ELF-1 (cell line): ENCODE data around the gene BTBD9.
A peak's percentile ranks its signal among the peaks of the same experiment; 100 is the strongest.

Source experiments
- DNase-seq: peaks from one replicate; pipeline ENCODE4 v3.0.0-alpha.2; 2016; ENCODE audit warnings: low read depth, low spot score

BTBD9 gene

DNA sequence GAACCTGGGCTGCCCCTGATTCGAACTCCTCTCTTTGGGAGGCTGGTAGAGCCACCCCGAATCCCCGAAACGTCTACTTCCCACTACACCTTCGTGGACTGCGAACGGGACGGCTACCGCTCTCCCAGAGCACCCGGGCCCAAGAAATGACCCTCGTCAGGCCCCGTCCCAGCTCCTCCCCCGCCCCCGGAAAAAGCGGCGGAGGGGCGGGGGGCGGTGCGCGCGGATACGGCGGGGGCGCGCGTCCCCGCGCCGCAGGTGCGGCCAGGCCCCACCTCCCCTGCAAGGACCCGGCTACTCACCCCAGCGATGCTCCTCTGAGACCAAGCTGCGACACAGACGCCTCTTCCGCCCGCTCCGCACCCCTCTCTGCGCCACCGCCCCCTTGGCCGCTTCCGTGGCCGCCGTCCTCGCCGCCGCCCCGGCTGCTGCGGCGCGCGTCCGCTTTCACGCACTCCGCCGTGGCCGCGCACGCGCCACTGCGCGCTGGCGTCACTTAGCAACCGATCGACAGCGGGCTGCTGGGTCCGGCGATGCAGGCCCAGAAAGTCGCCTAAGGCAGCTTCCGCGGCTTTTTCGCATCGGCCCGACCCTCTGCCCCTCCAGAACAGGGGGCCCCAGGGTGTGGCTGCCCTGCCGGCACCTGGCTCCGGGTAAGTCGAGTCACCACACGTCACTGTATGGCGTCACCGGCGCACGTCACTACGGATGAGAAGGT, at the start of gene BTBD9:
Gene BTBD9, minus strand, starts transcription at position 432 of the 718 bp plus-strand sequence.
- DNase-seq = peak; percentile 89

DNA sequence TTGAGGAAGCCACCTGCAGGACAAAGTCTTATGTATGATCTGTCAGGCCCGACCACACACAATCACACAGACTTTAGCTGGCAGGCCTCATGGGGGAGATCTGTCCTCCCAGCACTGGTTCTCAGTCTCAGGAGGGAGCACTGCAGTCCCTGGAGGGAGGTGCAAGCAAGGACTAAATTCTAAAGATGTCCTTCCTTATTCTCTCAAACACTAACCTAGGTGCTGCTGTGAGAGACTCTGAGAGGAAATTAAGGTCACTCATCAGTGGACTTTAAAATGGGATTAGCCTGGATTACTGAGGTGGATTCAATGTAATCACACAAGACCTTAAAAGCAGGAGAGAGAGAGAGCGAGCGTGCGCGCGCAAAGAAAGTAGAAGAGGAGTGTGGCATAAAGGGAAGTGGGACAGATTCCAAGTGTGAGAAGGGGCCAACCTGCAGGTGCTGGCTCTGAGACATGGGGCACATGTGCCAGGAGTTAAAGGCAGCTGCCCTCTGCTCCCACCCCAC, 48.9 kb upstream of the BTBD9 start:
- DNase-seq = no peak

DNA sequence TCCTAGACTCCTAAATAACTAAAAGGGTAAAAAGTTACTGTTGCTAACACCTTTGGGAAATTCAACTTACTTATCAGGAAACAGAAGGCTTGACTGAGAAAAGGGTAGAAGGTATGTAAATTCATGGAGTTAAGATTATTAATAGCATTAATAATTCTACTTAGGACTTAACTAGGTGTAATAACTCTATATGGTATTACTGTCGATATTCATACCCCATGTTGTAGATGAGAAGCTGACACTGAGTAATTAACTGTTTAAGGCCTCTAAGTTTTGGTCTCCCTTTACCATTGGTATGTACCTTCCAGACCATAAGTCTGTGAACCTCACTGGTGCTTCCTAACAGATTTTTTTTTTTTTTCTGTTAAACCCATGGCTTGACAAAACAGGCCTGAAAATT, 47.8 kb upstream of the BTBD9 start:
- no peak for DNase-seq

DNA sequence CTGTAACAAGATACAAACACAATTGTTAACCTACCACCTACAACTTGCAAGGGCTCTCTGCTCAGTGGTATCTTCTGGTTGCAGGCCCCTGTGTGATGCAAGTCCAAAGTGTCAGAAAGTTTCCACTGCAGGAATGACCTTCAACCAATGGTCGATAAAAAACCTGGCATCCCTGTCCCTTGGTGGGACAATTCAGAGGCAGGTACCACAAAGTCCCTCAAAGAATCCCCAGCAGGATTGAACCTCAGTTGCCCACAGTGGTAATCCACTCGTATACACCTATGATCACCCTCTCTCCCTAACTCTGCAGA, 47.3 kb upstream of the BTBD9 start:
- DNase-seq = no peak

DNA sequence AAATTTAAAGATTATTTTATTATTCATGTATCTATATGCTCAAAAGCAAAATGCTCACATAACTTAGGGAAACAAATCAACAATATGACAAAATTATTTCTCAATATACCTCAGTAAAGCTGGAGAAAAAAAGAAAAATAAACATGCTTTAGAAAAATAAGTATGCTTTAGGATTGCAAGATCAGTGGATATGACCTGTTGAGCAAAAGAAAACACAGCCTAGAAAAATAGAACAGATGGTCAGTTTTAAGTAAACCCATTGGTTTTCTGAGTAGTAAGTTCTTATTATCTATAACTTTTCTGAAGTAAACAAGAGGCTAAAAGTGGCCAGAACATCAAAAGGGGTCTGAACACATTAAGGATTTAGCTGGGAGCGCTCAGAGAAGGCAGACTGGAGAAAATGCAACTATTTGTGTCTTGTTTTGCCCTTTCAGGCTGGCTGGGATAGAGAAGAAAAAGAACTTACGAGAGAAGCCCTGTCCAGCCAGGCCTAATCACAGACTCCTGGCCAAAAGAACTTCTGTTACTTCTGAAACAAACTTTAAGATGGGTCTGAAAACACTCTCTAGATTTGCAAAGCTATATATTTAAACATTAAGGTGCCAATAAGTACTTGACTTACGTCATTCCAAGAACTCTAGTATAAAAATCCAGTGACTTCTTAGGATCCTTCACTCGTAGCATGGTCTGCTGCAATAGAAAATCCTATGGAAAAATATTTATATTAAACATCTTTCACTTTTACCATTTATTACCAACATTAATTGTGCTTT, 46.7 kb upstream of the BTBD9 start:
- no peak for DNase-seq

DNA sequence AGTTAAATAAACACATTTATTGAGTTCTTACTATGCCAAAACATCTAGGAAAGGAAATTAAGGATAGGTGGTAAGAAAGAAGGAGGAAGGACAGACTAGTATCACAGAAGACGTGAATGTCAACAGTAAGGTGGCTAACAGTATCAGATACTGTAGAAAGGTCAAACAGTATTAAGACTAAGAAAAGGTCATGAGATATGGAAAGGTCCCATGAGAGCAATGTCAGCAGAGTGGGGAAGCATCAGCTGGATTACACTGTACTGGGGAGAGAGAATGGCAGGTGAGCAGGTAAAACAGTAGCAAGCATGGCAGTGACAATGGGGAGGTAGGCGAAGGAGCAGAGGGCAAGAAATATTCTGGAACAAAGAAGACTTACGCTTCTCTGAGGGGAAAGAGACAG, 45.2 kb upstream of the BTBD9 start:
- no peak for DNase-seq

DNA sequence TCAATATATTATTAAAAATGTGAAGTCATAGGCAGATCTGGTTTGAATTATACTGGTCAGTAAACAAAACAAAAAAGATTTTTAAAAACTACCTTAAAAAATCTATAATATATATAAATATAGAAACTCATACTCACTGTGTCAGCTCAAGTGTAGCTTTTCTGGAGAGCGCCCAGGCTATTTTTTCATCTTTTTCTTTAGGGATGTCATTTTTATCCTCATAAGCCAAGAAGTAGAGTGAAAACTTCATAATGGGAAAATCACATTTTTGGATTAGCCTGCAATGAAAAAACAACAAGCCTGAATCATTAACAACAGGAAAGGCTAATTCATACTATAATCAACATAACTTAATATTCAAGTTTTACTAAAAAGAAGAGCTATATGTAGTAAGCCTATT, 44.5 kb upstream of the BTBD9 start:
- DNase-seq = no peak

DNA sequence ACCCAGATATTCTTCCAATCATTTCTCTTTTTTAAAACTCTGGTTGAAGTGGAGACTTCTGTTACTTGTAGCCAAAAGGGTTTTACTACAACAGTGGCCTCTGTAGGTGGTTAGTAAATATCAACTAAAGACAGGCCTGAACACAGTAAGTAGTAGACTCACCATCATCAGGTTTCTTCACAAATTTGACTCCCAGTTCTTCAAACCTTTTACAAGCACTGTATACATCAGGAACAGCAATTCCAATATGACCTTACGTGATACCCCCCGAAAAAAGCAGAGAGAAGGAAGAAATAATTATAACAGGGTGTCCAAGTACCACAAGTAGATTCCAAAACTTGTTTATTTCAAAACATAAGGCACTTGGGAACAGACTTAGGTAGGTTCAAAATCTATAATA, 42.1 kb upstream of the BTBD9 start:
- DNase-seq = no peak

DNA sequence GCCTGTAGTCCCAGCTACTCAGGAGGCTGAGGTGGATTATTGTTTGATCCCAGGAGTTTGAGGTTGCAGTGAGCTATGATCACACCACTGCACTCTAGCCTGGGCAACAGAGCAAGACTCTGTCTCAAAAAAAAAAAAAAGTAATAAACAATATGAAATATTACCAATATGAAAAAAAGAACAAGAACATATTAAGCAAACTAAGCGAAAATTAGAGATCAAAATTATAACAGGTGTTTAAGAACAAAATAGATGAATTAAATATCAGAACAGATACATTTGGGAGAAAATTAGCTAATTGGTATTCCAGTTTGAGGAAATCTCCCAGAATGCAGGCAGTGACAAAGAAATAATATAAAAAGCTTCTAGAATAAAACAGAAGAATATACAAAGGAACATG, 39.9 kb upstream of the BTBD9 start:
- DNase-seq = no peak

DNA sequence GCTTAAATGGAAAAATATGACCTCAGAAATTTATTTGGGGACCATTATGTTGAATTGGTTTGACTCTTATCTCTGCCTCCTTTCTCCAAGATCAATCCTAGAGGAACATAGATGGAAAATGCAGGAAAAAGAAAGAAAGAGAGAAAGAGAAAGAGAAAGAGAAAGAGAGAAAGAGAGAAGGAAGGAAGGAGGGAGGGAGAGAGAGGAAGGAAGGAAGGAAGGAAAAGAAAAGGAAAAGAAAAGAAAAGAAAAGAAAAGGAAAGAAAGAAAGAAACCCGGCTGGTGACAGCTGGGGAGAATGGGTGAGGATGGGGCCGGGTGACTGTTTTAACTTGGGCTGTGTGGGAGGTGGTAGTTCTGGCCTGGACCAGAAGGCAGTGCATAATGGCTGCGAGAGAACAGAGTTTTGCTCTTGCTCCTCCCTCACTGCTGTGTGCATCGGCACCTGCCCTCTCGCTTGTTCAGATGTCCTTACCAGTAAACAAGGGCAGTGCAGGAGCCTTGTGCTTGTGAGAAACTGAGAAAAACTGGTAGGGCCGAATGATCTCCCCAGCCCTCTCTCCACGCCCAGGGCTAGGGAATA, 38.5 kb upstream of the BTBD9 start:
- no peak for DNase-seq

DNA sequence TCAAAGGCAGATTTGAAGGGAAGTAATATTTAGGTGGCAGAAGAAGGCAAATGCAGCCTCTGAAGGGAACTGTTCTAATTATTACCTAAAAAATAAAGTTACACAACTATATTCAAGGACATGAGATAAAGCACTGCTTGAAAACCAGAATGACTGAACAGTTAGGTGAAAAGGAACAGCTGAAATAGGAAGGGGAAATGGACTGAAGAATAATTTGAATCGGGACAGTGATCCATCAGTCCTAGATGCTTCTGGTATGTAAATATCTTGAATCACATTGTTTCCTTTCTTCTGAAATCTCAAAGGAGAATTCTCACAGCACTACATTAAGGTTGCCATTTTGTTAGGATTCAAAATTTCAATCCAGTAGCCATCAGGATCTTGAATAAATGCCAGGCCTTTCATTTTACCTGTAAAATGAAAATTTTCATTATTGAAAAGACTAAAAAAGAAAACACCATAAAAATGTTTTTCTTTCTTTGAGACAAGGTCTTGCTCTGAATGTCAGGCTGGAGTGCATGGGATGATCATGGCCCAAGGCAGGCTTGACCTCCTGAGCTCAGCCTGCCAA, 37.3 kb upstream of the BTBD9 start:
- no peak for DNase-seq

DNA sequence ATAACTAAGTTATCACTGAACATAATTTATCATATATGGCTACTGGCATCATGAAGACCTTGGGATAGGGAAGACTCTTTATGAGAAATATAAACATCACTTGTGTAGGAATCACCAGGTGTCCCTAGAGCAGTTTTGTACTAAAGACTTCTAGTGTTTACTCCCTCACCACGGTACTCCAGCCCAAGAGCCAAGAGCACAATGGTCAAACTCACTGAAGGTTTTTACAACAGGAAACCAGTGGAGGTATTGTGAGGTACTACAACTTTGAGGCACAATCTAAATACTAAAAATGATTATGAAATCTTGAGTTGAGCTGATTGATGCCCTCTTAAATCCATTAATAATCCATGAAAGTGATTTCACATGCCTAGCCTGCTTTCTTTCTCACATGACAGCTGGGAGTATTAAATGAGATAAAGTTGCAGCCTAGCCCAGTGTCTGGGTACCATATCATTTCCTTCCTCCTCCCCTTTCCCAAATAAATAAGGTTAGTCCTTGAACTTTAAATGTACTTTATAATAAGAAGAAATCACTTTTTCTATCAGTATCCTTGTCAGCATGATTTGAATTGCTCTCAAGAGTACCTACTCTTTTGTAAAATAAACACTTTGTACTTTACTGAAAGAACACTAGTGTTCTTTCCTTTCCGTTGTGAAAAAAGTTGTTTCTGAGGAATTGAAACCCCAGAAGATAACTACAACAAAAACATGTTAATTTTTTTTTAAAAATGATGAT, 36.7 kb upstream of the BTBD9 start:
- DNase-seq = no peak

DNA sequence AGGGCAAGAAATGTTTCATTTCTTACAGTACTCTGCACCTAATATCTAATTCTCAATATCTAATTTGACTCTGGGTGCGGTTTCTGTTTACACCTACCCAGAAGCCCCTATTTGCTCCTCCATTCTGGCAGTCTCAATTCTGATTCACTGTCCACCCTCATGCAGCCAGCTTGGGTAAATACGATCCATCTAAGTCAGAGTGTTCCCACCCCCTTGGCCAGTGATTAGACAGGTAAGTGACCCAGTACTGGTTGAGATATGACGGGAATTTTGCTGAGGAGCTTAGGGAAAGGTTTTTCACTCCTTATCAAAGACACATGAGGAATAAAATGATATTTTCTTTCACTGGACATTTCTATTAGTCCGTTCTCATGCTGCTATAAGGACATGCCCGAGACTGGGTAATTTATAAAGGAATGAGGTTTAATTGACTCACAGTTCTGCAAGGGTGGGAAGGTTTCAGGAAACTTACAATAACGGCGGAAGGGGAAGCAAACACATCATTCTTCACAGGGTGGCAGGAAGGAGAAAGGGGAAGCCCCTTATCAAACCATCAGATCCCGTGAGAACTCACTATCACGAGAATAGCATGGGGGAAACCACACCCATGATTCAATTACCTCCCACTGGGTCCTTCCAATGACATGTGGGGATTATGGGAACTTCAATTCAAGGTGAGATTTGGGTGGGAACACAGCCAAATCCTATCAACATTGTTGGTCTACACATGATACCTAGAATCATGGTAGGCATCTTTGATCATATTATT, 33.9 kb upstream of the BTBD9 start:
- no peak for DNase-seq

DNA sequence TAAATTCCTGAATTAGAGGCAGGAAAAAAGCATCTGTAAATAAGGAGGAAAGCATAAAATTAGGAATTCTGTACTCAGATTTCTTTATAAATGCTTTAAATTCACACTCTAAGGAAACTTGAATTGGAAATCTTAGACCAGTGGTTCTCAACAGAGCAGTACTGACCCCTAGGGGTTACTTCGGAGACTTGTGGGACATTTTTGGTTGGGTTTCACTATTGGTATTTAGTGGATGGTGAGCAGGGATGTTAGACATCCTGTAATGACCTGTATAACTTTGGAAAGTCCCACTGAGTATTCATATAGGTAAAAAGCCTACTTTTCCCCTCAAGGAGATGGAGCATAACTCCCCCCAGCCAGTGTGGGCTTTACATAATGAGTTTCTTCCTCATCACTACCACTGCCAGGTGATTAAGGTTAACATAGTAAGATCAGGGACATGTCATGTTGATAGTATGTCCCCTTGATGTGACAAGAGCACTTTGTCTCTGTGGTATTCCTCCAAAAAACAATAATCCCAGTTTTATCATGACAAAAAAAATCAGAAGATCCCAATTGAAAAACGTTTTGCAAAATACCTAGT, 32.2 kb upstream of the BTBD9 start:
- peak; percentile 26 for DNase-seq

DNA sequence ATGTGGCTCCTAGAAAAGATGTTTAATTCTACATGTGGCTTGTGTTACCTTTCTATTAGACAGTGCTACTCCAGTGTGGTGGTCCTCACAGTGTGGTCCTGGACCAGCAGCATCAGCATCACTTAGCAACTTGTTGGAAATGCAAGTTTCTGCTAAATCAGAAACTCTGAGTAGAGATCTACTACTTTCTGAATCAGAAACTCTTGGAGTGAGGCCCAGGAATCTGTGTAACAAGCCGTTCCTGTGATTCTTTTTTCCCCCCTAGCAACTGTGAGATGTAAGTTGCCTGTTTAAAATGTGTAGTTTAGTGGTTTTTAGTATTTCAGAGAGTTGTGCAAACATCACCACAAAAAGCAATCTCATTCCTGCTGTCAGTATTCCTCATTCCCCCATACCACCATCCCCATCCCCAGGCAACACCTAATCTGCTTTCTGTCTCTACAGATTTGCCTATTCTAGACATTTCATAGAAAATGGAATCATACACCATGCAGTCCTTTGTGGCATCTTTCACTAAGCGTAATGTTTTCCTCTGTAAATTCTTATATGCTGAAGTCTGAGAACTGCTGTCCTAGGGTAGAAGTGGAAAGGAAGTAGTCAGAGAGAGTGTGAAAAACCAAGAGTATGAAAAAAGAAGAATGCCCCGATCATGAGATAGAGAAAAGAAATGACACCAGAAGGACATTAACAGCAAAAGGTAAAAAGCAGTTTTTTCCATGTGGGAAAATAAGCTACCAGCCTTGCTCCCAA, 18.9 kb upstream of the BTBD9 start:
- DNase-seq = no peak

DNA sequence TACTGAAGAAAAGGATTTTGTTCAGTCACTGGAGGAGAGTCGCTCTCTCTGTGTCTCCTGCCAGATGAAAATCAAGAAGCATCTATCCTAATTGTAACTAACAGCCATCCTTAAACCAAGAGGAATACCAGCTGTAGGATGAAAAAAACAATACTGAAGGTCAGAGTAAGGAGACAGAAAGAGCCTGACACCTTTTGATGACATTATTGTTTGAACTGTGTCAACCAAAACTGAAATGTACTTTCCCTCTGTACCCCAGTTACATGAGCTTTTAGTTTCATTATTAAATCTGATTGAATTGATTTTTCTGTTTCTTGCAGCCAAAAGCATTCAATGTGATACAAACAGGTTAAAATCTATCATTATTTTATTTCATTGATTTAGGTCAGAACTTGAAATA, 17.2 kb upstream of the BTBD9 start:
- DNase-seq = no peak

DNA sequence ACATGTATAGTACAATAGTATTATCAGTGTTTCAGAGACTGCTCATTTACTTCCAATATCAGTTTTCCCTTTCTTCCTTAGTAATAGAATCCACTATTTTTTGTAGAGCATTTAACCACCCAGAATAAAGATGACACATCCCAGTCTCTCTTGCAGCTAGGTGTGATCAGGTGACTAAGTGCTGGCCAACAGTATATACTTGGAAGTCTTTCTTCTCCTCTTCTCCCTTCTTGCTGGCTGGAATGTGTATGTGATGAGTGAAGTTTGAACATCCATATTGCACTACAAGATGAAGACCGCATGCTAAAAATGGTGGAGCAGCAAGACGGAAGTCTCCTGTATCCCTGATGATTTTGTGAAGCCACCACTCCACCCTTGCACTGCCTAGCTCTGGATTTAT, 14.5 kb upstream of the BTBD9 start:
- DNase-seq = no peak

DNA sequence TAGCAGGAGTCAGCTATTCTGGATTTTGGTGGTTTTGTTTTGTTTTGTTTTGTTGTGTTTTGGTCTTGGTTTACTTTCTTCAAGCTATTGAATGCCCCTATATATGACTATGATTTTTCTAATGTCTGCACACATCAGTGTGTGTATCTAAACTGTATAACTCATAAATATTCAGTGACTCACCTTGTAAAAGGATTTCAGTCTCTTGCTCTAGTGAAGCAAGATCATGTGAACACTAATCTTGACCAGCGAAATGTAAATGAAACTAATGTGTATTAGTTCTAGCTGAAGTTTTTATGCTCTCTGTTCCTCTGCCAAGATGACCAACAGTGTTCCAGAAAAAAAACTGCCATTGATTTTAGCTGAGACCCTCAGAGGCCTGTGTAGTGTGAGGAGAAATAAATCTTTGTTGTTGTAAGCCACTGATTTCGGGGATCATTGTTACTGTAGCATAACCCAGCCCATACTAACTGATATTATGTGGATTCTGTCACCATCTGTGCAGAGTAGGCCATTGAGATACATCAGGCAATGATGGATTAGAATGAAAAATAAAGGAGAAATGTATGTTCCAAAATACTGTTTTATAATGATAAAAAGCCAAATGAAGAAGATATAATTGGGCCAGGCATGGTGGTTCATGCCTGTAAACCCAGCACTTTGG, 11.5 kb upstream of the BTBD9 start:
- DNase-seq = no peak

DNA sequence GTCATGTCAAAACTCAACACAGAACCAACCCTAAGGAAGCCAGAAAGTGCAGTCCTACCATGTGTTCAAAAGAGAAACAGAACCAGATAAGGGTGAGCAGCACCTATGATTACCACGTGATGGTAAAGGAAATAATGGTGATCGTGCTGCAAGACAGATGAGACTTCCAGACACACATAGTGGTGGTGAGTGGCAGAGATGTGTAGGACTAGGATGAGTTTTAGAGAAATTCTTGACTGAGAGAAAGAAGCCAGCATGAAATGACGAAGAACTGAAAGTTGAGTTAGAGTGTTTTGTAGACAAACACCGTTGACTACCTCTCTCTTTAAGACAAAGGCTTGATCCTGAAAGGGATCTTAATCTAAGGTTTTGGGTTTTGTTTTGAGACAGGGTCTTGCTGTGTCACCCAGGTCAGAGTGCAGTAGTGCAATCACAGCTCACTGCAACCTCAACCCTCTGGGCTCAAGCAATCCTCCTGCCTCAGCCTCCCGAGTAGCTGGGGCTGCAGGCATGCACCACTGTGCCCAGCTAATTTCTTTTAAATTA, 10.6 kb upstream of the BTBD9 start:
- no peak for DNase-seq
